Activated B cell treated with CpG ODN at 0.5 μM for 24 hours (primary cell): ENCODE measurements around the gene NRP2. TPM values are rescaled to one million over a fixed set of nuclear protein-coding genes. Genes with fewer than 3 reads are reported as not detected.

Experiments
- ATAC-seq: fragments of 200-7000 bp; cut with Tn5 transposase; one replicate; pipeline ENCODE4 v1.10.0; 2021; ENCODE audit warnings: low read depth, mild to moderate bottlenecking, moderate library complexity
- CTCF ChIA-PET: fragments of 350-600 bp; sonication (Branson Sonifier 250); formaldehyde crosslinking; loops from one replicate; lab custom pipeline; 2021; ENCODE audit warnings: antibody characterized with exemption; lab: Charles Lee
- POLR2A ChIA-PET: fragments of 350-600 bp; sonication (Branson Sonifier 250); formaldehyde crosslinking; loops from one replicate; lab custom pipeline; 2021; ENCODE audit warnings: antibody characterized with exemption; lab: Charles Lee
- DNase-seq: peaks from one replicate; pipeline ENCODE4 v3.0.0; 2022
- H3K27ac Mint-ChIP-seq: one replicate; pipeline ENCODE4 v1.8.0; 2020; ENCODE audit warnings: mixed read lengths
- H3K27me3 Mint-ChIP-seq: one replicate; pipeline ENCODE4 v1.8.0; 2021; ENCODE audit warnings: mixed read lengths
- H3K36me3 Mint-ChIP-seq: one replicate; pipeline ENCODE4 v1.8.0; 2021; ENCODE audit warnings: low read depth, mixed read lengths
- H3K4me1 Mint-ChIP-seq: one replicate; pipeline ENCODE4 v1.8.0; 2021; ENCODE audit warnings: mixed read lengths
- H3K4me3 Mint-ChIP-seq: one replicate; pipeline ENCODE4 v1.8.0; 2020; ENCODE audit warnings: mild to moderate bottlenecking, mixed read lengths
- H3K9me3 Mint-ChIP-seq: one replicate; pipeline ENCODE4 v1.8.0; 2020; ENCODE audit warnings: mixed read lengths
- intact Hi-C: fragments of 100-400 bp; cut with micrococcal nuclease; formaldehyde crosslinking; loops from one replicate; pipeline ENCODE4 v1.15.1; 2024
- total RNA-seq: library from RNA; stranded (reverse); gene quantifications from 2 replicates; pipeline ENCODE4 v1.2.3, GENCODE V29; 2022
- TF ChIP-seq, protein P1 (sequence below): fragments of 200-600 bp; IDR thresholded peaks from one replicate; pipeline ENCODE4 v1.8.0; 2022; ENCODE audit warnings: antibody characterized with exemption, mild to moderate bottlenecking

The NRP2 gene
- total RNA-seq, 1 donor from 2014 or later, result 10.2 TPM

DNA sequence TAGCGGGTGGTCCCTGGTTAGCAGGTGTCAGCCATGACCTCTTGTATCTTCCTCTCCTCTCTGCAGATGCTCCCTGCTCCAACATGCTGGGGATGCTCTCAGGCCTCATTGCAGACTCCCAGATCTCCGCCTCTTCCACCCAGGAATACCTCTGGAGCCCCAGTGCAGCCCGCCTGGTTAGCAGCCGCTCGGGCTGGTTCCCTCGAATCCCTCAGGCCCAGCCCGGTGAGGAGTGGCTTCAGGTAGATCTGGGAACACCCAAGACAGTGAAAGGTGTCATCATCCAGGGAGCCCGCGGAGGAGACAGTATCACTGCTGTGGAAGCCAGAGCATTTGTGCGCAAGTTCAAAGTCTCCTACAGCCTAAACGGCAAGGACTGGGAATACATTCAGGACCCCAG lies 60.8 kb downstream of the NRP2 start:
- H3K27me3 Mint-ChIP-seq, result peaks cover 3% of the 10 kb centered on the region
- ChIA-PET CTCF (no interaction called here), POLR2A (no interaction called here)
- no peak overlapping the region for H3K27ac Mint-ChIP-seq
- DNase-seq (no peak), ATAC-seq (no peak)
- no peak overlapping the region for H3K4me3 Mint-ChIP-seq
- no peaks in the 10 kb centered on the region for H3K9me3 Mint-ChIP-seq
- peaks cover 4% of the 10 kb centered on the region for H3K36me3 Mint-ChIP-seq
- no peaks in the 10 kb centered on the region for H3K4me1 Mint-ChIP-seq
- intact Hi-C loops, result no loop called here
- TF ChIP-seq, protein P1, sequence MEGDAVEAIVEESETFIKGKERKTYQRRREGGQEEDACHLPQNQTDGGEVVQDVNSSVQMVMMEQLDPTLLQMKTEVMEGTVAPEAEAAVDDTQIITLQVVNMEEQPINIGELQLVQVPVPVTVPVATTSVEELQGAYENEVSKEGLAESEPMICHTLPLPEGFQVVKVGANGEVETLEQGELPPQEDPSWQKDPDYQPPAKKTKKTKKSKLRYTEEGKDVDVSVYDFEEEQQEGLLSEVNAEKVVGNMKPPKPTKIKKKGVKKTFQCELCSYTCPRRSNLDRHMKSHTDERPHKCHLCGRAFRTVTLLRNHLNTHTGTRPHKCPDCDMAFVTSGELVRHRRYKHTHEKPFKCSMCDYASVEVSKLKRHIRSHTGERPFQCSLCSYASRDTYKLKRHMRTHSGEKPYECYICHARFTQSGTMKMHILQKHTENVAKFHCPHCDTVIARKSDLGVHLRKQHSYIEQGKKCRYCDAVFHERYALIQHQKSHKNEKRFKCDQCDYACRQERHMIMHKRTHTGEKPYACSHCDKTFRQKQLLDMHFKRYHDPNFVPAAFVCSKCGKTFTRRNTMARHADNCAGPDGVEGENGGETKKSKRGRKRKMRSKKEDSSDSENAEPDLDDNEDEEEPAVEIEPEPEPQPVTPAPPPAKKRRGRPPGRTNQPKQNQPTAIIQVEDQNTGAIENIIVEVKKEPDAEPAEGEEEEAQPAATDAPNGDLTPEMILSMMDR, result no peak

DNA sequence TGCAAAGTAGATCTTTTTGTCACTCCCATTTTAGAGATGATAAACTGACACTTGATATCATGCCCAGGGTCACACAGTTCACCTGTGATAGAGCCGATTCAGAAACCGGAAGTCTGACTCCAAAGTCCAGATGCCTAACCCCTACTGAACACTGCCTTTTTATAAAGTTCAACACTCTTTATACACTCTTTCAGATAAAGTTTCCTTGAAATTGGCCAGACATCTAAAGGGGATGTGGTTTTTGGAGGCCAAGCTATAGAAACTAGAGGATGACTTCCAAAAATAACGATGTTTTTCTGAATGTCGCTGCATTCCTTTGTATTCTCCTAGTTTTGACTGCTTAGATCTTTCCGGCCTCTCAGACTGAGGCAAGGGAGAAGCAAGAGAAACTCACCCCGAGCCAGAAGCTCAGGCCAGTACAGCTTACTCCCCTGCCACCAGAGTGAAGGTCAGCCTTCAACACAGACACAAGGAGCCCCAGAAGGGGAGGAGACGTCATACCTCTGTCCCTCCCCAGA lies 61.8 kb downstream of the NRP2 start:
- no peaks in the 10 kb centered on the region for H3K9me3 Mint-ChIP-seq
- no peak for DNase-seq

DNA sequence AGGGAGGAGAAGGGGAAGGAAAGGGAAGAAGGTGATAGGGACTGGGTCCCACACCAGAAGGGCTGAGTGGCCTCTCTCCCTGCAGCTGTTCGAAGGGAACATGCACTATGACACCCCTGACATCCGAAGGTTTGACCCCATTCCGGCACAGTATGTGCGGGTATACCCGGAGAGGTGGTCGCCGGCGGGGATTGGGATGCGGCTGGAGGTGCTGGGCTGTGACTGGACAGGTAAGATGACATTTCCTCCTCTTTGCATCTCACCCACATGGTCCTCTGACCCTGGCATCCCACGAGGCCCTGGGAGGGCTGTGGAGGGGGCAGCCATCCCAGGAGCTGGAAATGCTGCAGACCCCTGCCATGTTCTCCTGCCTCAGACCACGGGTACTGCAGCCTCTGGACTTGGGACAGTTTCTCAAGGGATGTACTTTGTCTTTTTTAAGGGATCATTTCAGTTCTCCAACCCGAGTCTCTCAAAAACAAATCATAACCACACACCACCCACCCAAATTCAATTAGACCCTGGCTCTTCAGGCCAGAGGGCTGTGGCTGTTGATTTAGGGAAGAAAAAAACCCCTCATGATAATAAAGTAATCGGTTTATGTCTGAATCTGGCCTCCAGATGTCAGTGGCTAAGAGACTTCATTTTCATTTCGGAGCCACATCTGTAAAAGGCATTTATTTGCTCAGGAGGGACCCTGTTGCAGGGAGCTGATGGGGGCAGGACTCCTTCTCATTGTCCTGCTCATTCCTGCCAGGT lies 63.5 kb downstream of the NRP2 start:
- ATAC-seq (no peak), DNase-seq (no peak)
- intact Hi-C loops, result no loop called here
- TF ChIP-seq, protein P1, result no peak
- H3K4me3 Mint-ChIP-seq, result no peak overlapping the region
- ChIA-PET CTCF (no interaction called here), POLR2A (no interaction called here)
- no peak overlapping the region for H3K27ac Mint-ChIP-seq
- peaks cover 2% of the 10 kb centered on the region for H3K36me3 Mint-ChIP-seq
- no peaks in the 10 kb centered on the region for H3K4me1 Mint-ChIP-seq
- H3K27me3 Mint-ChIP-seq, result peaks cover 3% of the 10 kb centered on the region
- H3K9me3 Mint-ChIP-seq, result no peaks in the 10 kb centered on the region

More for the DNA sequence above, 61.8 kb downstream of the NRP2 start:
- H3K27ac Mint-ChIP-seq, result no peak overlapping the region
- ChIA-PET POLR2A (no interaction called here), CTCF (no interaction called here)
- ATAC-seq, result no peak
- intact Hi-C loops, result no loop called here
- no peaks in the 10 kb centered on the region for H3K4me1 Mint-ChIP-seq
- H3K27me3 Mint-ChIP-seq, result peaks cover 3% of the 10 kb centered on the region
- TF ChIP-seq, protein P1, result no peak
- peaks cover 4% of the 10 kb centered on the region for H3K36me3 Mint-ChIP-seq
- H3K4me3 Mint-ChIP-seq, result no peak overlapping the region

DNA sequence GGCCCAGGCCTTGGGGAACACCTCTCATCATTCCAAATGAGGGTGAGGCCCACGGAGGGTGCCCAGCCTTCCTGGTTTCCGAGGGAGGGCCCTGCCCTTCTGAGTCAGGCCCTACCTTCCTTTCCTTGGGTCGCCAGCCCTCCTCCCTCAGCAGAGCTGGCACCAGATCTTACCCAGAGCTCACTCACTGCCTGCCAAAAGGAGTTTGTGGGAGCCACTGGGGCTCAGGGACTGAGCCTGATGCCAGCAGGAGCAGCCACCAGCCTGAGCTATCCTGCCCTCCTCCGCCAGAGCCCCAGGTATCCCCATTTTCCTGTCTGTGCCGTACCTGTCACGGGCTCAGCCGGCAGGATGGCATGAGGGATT lies 64.1 kb downstream of the NRP2 start:
- DNase-seq (no peak), ATAC-seq (no peak)
- ChIA-PET CTCF (no interaction called here), POLR2A (no interaction called here)
- Mint-ChIP-seq H3K4me3 (no peak overlapping the region), H3K36me3 (peaks cover 2% of the 10 kb centered on the region), H3K27ac (no peak overlapping the region), H3K9me3 (no peaks in the 10 kb centered on the region), H3K4me1 (no peaks in the 10 kb centered on the region), H3K27me3 (peaks cover 3% of the 10 kb centered on the region)
- intact Hi-C loops, result no loop called here
- TF ChIP-seq, protein P1, result no peak

DNA sequence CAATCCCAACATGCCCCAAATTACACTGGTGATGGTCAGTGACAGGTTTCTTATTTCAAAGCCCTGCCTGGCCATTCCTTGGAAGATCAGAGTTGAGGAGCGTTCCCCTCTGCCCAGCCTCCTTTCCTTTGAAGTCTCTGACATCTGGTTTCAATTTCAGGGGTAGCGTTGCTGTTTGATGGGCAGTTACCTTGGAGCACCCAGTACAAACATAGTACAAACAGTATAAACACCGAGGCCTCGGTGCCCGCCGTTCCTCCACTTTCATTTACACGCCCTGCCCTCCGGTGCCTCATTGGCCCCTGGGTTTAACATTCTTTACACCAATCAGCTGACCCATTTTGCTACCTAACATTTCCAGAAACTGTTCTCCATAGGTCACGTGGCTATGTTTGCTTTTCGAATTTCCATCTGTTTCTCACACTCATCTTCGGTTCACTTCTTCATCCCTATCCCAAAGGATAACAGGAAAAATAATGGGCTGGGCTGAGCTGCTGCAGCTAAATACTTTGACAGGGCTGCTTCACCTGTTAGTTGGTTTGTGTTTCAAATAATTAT lies 65.6 kb downstream of the NRP2 start:
- Mint-ChIP-seq H3K27ac (no peak overlapping the region), H3K9me3 (no peaks in the 10 kb centered on the region), H3K4me1 (no peaks in the 10 kb centered on the region), H3K4me3 (no peak overlapping the region), H3K27me3 (no peaks in the 10 kb centered on the region), H3K36me3 (peaks cover 2% of the 10 kb centered on the region)
- intact Hi-C loops, result no loop called here
- no peak for DNase-seq
- CTCF ChIA-PET, result no interaction called here
- POLR2A ChIA-PET, result no interaction called here
- TF ChIP-seq, protein P1, result no peak
- ATAC-seq, result no peak
